Testis (tissue), 3 donors: ENCODE data around the gene TTLL11. TPM values are rescaled to one million over a fixed set of nuclear protein-coding genes. Genes with fewer than 3 reads are reported as not detected.
"Not testable (repeated sequence)": the region's sequence is repeated elsewhere in the genome, so short reads cannot be mapped to it uniquely, and the experiment has no call there.

Source experiments
- DNase-seq: peaks from one replicate; pipeline ENCODE4 v3.0.0-alpha.2; 2019
- H3K27ac ChIP-seq, 2 donors: fragments of 200-600 bp; sonication (generic); one replicate each; pipeline ENCODE4 v1.5.1; 2019
- H3K27me3 ChIP-seq: fragments of 200-600 bp; sonication (generic); one replicate; pipeline ENCODE4 v1.5.1; 2019
- H3K36me3 ChIP-seq: fragments of 200-600 bp; sonication (generic); one replicate; pipeline ENCODE4 v1.5.1; 2017; ENCODE audit warnings: low read depth; ENCODE audit errors: missing control alignments
- H3K4me1 ChIP-seq: fragments of 200-600 bp; sonication (generic); one replicate; pipeline ENCODE4 v1.5.1; 2019
- H3K4me3 ChIP-seq, 2 donors: fragments of 200-600 bp; sonication (generic); one replicate each; pipeline ENCODE4 v1.5.1; 2017 to 2019
- H3K9me3 ChIP-seq: fragments of 200-600 bp; sonication (generic); one replicate; pipeline ENCODE4 v1.5.1; 2017
- POLR2A ChIP-seq: fragments of 450-650 bp; IDR thresholded peaks from one replicate; pipeline ENCODE4 v1.6.1; 2017; ENCODE audit warnings: antibody characterized with exemption, mild to moderate bottlenecking, moderate library complexity
- WGBS, 2 donors: methylation state at CpG; one replicate each; pipeline ENCODE4 v1.1.5; 2018; 5-methylcytosine and 5-hydroxymethylcytosine counted together
- intact Hi-C: fragments of 100-400 bp; cut with DNase I; formaldehyde crosslinking; loops from one replicate; pipeline ENCODE4 v1.15.1; 2023; ENCODE audit warnings: low total_unique reads
- polyA plus RNA-seq: library from polyadenylated mRNA; stranded (reverse); fragments of 350-450 nt; fragmentation: Illumina TruSeq; extraction: RNeasy Lipid Tissue Mini Kit (QIAGEN cat#74804); gene quantifications from one replicate; pipeline ENCODE4 v1.2.3, GENCODE V29; 2014; ENCODE audit warnings: low read depth, low replicate concordance; ENCODE audit not compliant: insufficient read depth
- total RNA-seq, 2 donors: library from RNA; depleted of rRNA; stranded (reverse); fragments of >200 nt; gene quantifications; one replicate each; pipeline ENCODE4 v1.2.3, GENCODE V29; 2016
- TF ChIP-seq, protein P1 (sequence below), 3 experiments: fragments of 450-650 bp in 2 of 3; fragments of 200-600 bp in 1 of 3; sonication (generic) in 1 of 3; IDR thresholded peaks; one replicate each; pipeline ENCODE4 v1.5.1; 2016 to 2019; ENCODE audit warnings: antibody characterized with exemption in 3 of 3, mild to moderate bottlenecking in 2 of 3, moderate library complexity in 1 of 3

TTLL11 gene
- total and polyA plus RNA-seq, 3 donors from 2014 or later, result 17.8 to 36.5 (median 19.8) TPM

DNA sequence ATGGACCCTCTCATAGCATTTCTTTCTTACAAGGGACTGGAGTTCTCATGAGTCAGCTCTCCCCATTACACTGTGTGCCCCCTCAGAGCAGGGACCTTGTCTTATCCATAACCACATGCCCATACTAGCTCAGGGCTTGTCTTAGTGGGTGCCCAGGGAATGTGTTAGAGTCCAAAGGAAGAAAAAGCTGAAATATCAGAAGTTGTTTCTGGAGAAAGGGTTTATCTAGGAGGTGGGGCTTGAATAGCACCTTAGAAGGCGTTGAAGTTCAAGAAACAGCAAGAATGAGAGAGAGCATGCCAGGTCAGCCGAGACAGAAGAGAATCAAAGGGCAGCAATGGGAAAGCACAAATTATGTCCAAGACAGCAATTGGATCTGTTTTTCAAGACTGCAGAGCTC is 109.4 kb downstream of the TTLL11 start:
- whole genome bisulfite sequencing, 2 donors, result 84 to 85% methylated on average over 2 of the region's 2 CpGs
- H3K27ac ChIP-seq, result no peak overlapping the region
- DNase-seq, result no peak
- intact Hi-C loops, result loop anchor here (10.0 kb wide), 1 partner anchor 299 kb away; no protein-coding TSS in a partner anchor
- H3K4me1 ChIP-seq, result peaks cover 9% of the 10 kb centered on the region
- no peaks in the 10 kb centered on the region for H3K27me3 ChIP-seq
- H3K9me3 ChIP-seq, result no peaks in the 10 kb centered on the region
- TF ChIP-seq, protein P1, sequence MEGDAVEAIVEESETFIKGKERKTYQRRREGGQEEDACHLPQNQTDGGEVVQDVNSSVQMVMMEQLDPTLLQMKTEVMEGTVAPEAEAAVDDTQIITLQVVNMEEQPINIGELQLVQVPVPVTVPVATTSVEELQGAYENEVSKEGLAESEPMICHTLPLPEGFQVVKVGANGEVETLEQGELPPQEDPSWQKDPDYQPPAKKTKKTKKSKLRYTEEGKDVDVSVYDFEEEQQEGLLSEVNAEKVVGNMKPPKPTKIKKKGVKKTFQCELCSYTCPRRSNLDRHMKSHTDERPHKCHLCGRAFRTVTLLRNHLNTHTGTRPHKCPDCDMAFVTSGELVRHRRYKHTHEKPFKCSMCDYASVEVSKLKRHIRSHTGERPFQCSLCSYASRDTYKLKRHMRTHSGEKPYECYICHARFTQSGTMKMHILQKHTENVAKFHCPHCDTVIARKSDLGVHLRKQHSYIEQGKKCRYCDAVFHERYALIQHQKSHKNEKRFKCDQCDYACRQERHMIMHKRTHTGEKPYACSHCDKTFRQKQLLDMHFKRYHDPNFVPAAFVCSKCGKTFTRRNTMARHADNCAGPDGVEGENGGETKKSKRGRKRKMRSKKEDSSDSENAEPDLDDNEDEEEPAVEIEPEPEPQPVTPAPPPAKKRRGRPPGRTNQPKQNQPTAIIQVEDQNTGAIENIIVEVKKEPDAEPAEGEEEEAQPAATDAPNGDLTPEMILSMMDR (IDR thresholded peaks at IDR 0.05), result no peak
- TF ChIP-seq POLR2A, result no peak
- H3K36me3 ChIP-seq, result no peaks in the 10 kb centered on the region
- no peak overlapping the region for H3K4me3 ChIP-seq

DNA sequence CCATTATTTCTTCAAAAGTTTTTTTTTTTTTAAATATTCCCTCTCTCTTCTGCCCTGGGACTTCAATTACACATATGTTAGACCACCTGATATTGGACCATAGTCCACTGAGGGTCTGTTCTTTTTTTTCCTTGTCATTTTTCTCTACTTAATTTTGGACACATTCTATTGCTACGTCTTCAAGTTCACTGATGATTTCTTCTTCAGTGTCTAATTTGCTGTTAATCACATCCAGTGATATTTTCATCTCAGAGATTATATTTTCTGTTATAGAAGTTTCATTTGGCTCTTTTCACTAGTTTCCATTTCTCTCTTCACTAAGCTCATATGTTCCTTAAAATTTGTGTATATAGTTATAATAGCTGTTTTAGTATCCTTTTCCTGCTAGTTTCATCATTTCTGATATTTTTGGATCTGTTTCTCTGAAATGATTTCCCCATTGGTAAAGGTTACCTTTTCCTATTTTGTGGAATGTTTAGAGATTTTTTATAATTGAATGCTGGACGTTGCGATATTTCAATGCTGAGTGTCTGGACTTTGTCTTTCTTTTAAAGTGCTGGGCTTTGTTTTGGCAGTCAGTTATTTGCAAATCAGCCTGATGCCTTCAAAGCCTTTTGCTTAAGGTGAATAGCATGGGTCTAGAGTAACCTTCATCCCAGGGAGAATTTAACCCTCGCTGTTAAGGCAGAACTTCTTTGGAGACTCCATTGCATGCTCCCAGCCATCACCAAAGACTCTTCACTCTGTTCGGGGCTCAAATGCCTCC is 111.8 kb downstream of the TTLL11 start:
- DNase-seq, result no peak
- no peak overlapping the region for H3K4me3 ChIP-seq
- WGBS, 2 donors, result 91 to 98% methylated on average over 5 of the region's 5 CpGs
- intact Hi-C loops, result loop anchor here (10.0 kb wide), 1 partner anchor 296 kb away; no protein-coding TSS in a partner anchor
- no peaks in the 10 kb centered on the region for H3K9me3 ChIP-seq
- no peak overlapping the region for H3K27ac ChIP-seq
- H3K27me3 ChIP-seq, result no peaks in the 10 kb centered on the region
- TF ChIP-seq, protein P1 (IDR thresholded peaks at IDR 0.05), result no peak
- TF ChIP-seq POLR2A, result no peak
- H3K36me3 ChIP-seq, result no peaks in the 10 kb centered on the region
- peaks cover 9% of the 10 kb centered on the region for H3K4me1 ChIP-seq

DNA sequence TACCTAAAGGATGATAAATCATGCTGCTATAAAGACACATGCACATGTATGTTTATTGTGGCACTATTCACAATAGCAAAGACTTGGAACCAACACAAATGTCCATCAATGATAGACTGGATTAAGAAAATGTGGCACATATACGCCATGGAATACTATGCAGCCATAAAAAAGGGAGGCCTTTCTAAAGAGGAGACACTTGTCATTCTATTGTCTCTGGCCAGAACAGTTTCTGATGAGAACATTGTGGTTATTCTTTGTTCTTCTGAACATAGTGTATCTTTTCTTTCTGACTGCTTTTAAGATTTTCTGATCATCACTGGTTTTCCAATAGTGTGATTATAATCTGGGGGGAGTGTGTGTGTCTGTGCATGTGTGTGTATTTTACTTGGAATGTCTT is 112.4 kb downstream of the TTLL11 start:
- H3K27ac ChIP-seq, DNase-seq, H3K36me3 ChIP-seq, H3K9me3 ChIP-seq, H3K27me3 ChIP-seq, H3K4me1 ChIP-seq, H3K4me3 ChIP-seq: not testable (repeated sequence)
- 97 to 100% methylated on average over 1 of the region's 1 CpG for WGBS, 2 donors
- intact Hi-C loops, result loop anchor here (10.0 kb wide), 1 partner anchor 296 kb away; no protein-coding TSS in a partner anchor

DNA sequence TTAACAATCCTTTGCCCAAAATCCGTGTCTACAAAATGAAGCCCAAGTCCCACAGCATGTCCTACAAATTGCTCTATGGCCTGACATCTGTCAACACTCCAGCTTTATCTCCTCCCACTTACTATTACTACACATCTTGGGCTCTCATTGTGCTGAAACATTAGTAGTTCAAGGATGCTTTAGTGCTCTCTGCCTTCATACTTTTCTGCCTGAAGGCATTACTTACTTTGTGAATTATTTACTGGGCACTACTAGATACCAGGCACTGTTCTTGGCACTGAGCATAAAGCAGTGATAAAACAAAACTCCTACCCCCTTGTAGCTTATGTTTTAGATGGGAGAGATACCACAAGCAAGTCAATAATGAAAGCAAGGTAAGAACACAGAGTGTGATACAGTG is 113.4 kb downstream of the TTLL11 start:
- Histone ChIP-seq H3K27ac (no peak overlapping the region), H3K4me1 (peaks cover 6% of the 10 kb centered on the region), H3K27me3 (no peaks in the 10 kb centered on the region), H3K4me3 (no peak overlapping the region), H3K9me3 (no peaks in the 10 kb centered on the region), H3K36me3 (no peaks in the 10 kb centered on the region)
- intact Hi-C loops, result loop anchor here (10.0 kb wide), 1 partner anchor 295 kb away; no protein-coding TSS in a partner anchor
- no peak for DNase-seq
- no peak for TF ChIP-seq POLR2A
- TF ChIP-seq, protein P1 (IDR thresholded peaks at IDR 0.05), result no peak
- WGBS, 2 donors, result 83 to 95% methylated on average over 1 of the region's 1 CpG

DNA sequence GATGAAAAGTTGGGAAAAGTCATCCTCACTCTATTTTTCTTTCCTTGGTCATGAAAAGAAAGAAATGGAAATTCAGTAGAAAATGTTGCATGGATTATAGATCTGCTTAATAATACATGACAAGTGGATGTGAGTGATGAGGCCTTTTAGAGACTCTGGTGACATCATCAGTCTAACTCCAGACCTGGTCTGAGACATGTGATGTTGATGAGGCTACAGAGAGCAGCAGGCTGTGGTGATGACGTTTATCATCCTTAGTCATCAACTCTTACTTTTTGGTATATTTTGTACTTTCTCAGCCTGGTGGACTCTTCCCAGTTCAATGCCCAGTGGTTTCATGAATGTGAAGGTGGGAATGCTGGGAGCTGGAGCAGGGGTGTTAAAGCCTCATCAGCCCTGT is 116.4 kb downstream of the TTLL11 start:
- Histone ChIP-seq H3K4me3 (no peak overlapping the region), H3K9me3 (no peaks in the 10 kb centered on the region), H3K27me3 (no peaks in the 10 kb centered on the region), H3K36me3 (no peaks in the 10 kb centered on the region), H3K27ac (no peak overlapping the region), H3K4me1 (no peaks in the 10 kb centered on the region)
- WGBS, 2 donors, result 75 to 86% methylated on average over 1 of the region's 1 CpG
- no peak for DNase-seq
- intact Hi-C loops, result no loop called here
- TF ChIP-seq POLR2A, result no peak
- TF ChIP-seq, protein P1 (IDR thresholded peaks at IDR 0.05), result no peak
